ENCODE data around the gene ILKAP.

DNA sequence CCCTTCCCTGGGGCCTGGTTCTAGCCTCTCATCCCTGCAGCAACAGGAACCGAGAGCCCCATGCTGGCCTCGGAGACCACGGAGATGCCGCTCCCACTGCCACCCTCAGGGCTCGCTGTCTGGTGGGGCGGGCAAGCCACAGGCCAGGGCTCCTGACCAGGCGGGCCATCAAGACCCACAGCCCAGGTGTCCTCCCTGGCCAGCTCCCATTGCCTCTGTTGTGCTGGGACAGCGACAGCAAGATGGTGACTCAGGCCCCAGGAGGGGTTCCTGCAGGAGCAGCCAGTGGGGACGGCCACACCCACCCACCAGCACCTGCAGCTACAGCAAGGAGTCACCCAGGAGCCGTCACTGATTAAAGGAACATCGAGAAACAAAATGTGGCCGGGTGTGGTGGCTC lies 57.6 kb downstream of the ILKAP start:
- TF ChIP-seq, protein P1, sequence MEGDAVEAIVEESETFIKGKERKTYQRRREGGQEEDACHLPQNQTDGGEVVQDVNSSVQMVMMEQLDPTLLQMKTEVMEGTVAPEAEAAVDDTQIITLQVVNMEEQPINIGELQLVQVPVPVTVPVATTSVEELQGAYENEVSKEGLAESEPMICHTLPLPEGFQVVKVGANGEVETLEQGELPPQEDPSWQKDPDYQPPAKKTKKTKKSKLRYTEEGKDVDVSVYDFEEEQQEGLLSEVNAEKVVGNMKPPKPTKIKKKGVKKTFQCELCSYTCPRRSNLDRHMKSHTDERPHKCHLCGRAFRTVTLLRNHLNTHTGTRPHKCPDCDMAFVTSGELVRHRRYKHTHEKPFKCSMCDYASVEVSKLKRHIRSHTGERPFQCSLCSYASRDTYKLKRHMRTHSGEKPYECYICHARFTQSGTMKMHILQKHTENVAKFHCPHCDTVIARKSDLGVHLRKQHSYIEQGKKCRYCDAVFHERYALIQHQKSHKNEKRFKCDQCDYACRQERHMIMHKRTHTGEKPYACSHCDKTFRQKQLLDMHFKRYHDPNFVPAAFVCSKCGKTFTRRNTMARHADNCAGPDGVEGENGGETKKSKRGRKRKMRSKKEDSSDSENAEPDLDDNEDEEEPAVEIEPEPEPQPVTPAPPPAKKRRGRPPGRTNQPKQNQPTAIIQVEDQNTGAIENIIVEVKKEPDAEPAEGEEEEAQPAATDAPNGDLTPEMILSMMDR (IDR thresholded peaks at IDR 0.05; ENCODE audit: low read length) = no peak
- TF ChIP-seq EZH2 (optimal IDR thresholded peaks at IDR 0.05; ENCODE audit: low read depth, low read length) (no peak), EZH2phosphoT487 (IDR thresholded peaks at IDR 0.05; ENCODE audit: low read length) (no peak)

All from MM.1S (cell line).